HL-60 (cell line): ENCODE measurements around the gene CHRD.
A peak's percentile ranks its signal among the peaks of the same experiment; 100 is the strongest.

Experiments used
- DNase-seq, 2 experiments: peaks; one replicate each; pipeline ENCODE4 v3.0.0-alpha.2; 2010 to 2020; ENCODE audit warnings: low read depth in 1 of 2, low spot score in 1 of 2
- H3K27ac ChIP-seq: fragments of 250-450 bp; sonication (Bioruptor Pico); replicated peaks from 2 replicates; pipeline ENCODE4 v1.5.1; 2020; ENCODE audit warnings: mild to moderate bottlenecking, moderate library complexity
- H3K27me3 ChIP-seq: fragments of 250-450 bp; sonication (Bioruptor Pico); 2 replicates; pipeline ENCODE4 v1.5.1; 2021; ENCODE audit warnings: mild to moderate bottlenecking, moderate library complexity; ENCODE audit not compliant: insufficient read depth, poor library complexity, severe bottlenecking
- H3K4me3 ChIP-seq: replicated peaks from 2 replicates; pipeline ENCODE4 v1.5.1; 2011; ENCODE audit warnings: mild to moderate bottlenecking, control low read depth, low read length; ENCODE audit not compliant: insufficient read depth
- GABPA ChIP-seq: IDR thresholded peaks from 2 replicates; pipeline ENCODE4 v1.6.1; 2012; ENCODE audit warnings: low read depth
- POLR2AphosphoS5 ChIP-seq: IDR thresholded peaks from 2 replicates; pipeline ENCODE4 v1.6.1; 2012; ENCODE audit warnings: low read depth
- SPI1 ChIP-seq: IDR thresholded peaks from 2 replicates; pipeline ENCODE4 v1.6.1; 2012; ENCODE audit warnings: low read depth, mild to moderate bottlenecking, borderline replicate concordance
- TF ChIP-seq, protein P1 (sequence below): IDR thresholded peaks from one replicate; pipeline ENCODE4 v1.5.1; 2011; ENCODE audit warnings: low read length, control low read depth, inconsistent platforms; ENCODE audit not compliant: insufficient read depth
- TF ChIP-seq, protein P2 (sequence below): IDR thresholded peaks from 2 replicates; pipeline ENCODE4 v1.6.1; 2012; ENCODE audit warnings: low read depth; ENCODE audit not compliant: insufficient replicate concordance

The CHRD gene

DNA sequence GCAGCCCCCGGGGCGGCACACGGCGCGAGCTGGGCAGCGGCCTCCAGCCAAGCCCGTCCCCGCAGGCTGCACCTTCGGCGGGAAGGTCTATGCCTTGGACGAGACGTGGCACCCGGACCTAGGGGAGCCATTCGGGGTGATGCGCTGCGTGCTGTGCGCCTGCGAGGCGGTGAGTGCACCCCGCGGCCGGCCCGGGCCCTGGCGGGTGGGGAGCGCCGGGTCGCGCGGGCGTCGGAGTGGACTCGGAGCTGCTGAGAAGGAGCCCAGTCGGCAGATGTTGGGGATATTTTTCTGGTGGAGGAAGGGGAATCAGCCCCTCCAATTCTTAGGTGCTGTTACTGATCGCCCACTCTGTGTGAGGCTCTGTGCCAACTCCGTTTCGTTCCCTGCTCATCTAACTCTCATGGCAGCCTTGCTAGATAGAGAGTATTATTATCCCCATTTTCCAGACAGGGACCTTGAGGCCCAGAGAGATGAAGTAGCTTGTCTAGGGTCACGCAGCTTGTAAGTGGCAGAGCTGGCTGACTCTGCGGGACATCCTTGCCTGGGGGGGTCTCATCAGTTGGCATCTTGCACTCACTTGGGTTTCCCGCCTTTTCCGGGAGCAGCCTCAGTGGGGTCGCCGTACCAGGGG is 890 bp downstream of the CHRD start:
- DNase-seq = no peak
- Histone ChIP-seq H3K27ac (no peak overlapping the region), H3K4me3 (no peak overlapping the region), H3K27me3 (peaks cover 35% of the 10 kb centered on the region)
- TF ChIP-seq SPI1 = no peak
- TF ChIP-seq, protein P1, sequence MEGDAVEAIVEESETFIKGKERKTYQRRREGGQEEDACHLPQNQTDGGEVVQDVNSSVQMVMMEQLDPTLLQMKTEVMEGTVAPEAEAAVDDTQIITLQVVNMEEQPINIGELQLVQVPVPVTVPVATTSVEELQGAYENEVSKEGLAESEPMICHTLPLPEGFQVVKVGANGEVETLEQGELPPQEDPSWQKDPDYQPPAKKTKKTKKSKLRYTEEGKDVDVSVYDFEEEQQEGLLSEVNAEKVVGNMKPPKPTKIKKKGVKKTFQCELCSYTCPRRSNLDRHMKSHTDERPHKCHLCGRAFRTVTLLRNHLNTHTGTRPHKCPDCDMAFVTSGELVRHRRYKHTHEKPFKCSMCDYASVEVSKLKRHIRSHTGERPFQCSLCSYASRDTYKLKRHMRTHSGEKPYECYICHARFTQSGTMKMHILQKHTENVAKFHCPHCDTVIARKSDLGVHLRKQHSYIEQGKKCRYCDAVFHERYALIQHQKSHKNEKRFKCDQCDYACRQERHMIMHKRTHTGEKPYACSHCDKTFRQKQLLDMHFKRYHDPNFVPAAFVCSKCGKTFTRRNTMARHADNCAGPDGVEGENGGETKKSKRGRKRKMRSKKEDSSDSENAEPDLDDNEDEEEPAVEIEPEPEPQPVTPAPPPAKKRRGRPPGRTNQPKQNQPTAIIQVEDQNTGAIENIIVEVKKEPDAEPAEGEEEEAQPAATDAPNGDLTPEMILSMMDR = no peak
- TF ChIP-seq POLR2AphosphoS5 = no peak
- TF ChIP-seq, protein P2, sequence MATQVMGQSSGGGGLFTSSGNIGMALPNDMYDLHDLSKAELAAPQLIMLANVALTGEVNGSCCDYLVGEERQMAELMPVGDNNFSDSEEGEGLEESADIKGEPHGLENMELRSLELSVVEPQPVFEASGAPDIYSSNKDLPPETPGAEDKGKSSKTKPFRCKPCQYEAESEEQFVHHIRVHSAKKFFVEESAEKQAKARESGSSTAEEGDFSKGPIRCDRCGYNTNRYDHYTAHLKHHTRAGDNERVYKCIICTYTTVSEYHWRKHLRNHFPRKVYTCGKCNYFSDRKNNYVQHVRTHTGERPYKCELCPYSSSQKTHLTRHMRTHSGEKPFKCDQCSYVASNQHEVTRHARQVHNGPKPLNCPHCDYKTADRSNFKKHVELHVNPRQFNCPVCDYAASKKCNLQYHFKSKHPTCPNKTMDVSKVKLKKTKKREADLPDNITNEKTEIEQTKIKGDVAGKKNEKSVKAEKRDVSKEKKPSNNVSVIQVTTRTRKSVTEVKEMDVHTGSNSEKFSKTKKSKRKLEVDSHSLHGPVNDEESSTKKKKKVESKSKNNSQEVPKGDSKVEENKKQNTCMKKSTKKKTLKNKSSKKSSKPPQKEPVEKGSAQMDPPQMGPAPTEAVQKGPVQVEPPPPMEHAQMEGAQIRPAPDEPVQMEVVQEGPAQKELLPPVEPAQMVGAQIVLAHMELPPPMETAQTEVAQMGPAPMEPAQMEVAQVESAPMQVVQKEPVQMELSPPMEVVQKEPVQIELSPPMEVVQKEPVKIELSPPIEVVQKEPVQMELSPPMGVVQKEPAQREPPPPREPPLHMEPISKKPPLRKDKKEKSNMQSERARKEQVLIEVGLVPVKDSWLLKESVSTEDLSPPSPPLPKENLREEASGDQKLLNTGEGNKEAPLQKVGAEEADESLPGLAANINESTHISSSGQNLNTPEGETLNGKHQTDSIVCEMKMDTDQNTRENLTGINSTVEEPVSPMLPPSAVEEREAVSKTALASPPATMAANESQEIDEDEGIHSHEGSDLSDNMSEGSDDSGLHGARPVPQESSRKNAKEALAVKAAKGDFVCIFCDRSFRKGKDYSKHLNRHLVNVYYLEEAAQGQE = no peak
- TF ChIP-seq GABPA = no peak

DNA sequence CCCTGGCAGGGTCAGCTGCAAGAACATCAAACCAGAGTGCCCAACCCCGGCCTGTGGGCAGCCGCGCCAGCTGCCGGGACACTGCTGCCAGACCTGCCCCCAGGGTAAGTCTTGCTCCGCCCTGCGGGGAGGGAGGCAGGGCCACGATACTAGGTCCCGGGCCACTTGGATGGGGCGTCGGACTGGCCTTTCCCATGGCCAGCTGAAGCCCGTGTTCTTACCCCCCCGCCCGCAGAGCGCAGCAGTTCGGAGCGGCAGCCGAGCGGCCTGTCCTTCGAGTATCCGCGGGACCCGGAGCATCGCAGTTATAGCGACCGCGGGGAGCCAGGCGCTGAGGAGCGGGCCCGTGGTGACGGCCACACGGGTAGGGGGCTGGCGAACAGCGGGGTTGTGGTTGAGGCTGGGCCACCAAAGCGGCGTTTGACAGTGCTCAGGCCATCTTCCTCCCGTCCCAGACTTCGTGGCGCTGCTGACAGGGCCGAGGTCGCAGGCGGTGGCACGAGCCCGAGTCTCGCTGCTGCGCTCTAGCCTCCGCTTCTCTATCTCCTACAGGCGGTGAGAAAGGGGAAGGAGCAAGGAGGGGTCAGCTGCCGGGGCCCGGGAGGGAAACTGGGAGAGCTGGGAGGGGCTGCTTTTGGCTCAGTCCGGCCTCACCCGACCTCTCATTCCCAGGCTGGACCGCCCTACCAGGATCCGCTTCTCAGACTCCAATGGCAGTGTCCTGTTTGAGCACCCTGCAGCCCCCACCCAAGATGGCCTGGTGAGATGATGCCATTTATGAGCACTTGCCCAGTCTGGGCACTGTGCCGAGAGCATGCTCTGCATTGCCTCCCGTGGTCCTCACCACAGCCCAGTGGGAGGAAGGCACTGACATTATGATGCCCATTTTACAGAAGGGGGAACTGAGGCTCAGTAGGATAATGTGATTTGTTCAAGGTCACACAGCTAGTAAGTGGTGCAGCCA is 1.7 kb downstream of the CHRD start:
- peaks cover 33% of the 10 kb centered on the region for H3K27me3 ChIP-seq
- TF ChIP-seq, protein P2 = no peak
- no peak for TF ChIP-seq POLR2AphosphoS5
- no peak for TF ChIP-seq GABPA
- TF ChIP-seq, protein P1 = no peak
- no peak for TF ChIP-seq SPI1
- H3K4me3 ChIP-seq = no peak overlapping the region
- DNase-seq = peak in 1 of 2 experiments; percentile 34
- H3K27ac ChIP-seq = no peak overlapping the region

DNA sequence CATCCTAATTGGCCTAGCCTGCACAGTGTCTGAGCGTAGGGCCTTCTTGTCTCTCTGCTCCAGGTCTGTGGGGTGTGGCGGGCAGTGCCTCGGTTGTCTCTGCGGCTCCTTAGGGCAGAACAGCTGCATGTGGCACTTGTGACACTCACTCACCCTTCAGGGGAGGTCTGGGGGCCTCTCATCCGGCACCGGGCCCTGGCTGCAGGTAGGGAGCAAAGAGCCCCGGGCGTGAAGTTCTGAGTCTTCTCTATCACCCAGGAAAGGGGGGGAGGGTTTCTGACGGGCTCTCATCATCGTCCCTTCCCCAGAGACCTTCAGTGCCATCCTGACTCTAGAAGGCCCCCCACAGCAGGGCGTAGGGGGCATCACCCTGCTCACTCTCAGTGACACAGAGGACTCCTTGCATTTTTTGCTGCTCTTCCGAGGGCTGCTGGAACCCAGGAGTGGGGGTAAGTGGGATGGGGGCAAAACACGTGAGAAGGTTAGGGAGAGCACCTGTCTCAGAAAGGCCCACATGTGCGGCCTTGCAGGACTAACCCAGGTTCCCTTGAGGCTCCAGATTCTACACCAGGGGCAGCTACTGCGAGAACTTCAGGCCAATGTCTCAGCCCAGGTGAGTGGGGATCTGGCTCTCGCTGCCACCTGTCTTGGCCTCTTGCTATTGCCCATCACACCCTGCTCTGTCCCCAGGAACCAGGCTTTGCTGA is 2.6 kb downstream of the CHRD start:
- TF ChIP-seq GABPA = no peak
- TF ChIP-seq, protein P2 = no peak
- TF ChIP-seq, protein P1 = no peak
- no peak for TF ChIP-seq POLR2AphosphoS5
- no peak for TF ChIP-seq SPI1
- H3K27ac ChIP-seq = no peak overlapping the region
- peaks cover 31% of the 10 kb centered on the region for H3K27me3 ChIP-seq
- H3K4me3 ChIP-seq = no peak overlapping the region
- DNase-seq = no peak
